GM23338 (cell line): Measurements from ENCODE around the gene BCAR3. TPM values are rescaled to one million over a fixed set of nuclear protein-coding genes. Genes with fewer than 3 reads are reported as not detected.

Experiments used
- ATAC-seq: fragments of 200-7000 bp; cut with Tn5 transposase; 3 replicates; pipeline ENCODE4 v1.9.1; 2020
- DNase-seq: peaks from one replicate; pipeline ENCODE4 v3.0.0-alpha.2; 2015; ENCODE audit warnings: low spot score
- H2AFZ ChIP-seq: fragments of 200-600 bp; sonication (generic); 2 replicates; pipeline ENCODE4 v1.8.0; 2016; ENCODE audit warnings: antibody characterized with exemption, mild to moderate bottlenecking, moderate library complexity
- H3F3A ChIP-seq: fragments of 200-600 bp; sonication (generic); replicated peaks from 2 replicates; pipeline ENCODE4 v1.8.0; 2017; ENCODE audit warnings: antibody characterized with exemption, mixed run types, low read depth
- H3K27ac ChIP-seq: fragments of 200-600 bp; sonication (generic); 2 replicates; pipeline ENCODE4 v1.6.1; 2016; ENCODE audit warnings: low read depth
- H3K27me3 ChIP-seq: fragments of 200-600 bp; sonication (generic); 2 replicates; pipeline ENCODE4 v1.8.0; 2016; ENCODE audit warnings: mild to moderate bottlenecking, mixed run types, moderate library complexity; ENCODE audit not compliant: insufficient read depth
- H3K36me3 ChIP-seq: fragments of 200-600 bp; sonication (generic); 2 replicates; pipeline ENCODE4 v1.8.0; 2016; ENCODE audit warnings: mild to moderate bottlenecking; ENCODE audit not compliant: insufficient read depth
- H3K4me1 ChIP-seq: fragments of 200-600 bp; sonication (generic); 2 replicates; pipeline ENCODE4 v1.8.0; 2016; ENCODE audit warnings: mild to moderate bottlenecking, moderate library complexity; ENCODE audit not compliant: insufficient read depth
- H3K4me2 ChIP-seq: fragments of 200-600 bp; sonication (generic); 2 replicates; pipeline ENCODE4 v1.7.1; 2017; ENCODE audit warnings: mixed run types
- H3K4me3 ChIP-seq: fragments of 200-600 bp; sonication (generic); 2 replicates; pipeline ENCODE4 v1.6.1; 2016; ENCODE audit warnings: mixed run types
- H3K79me2 ChIP-seq: fragments of 200-600 bp; sonication (generic); replicated peaks from 2 replicates; pipeline ENCODE4 v1.8.0; 2017; ENCODE audit warnings: mild to moderate bottlenecking; ENCODE audit not compliant: insufficient read depth
- H3K9me2 ChIP-seq: fragments of 200-600 bp; sonication (generic); 2 replicates; pipeline ENCODE4 v1.8.0; 2017; ENCODE audit not compliant: insufficient read depth
- H4K20me1 ChIP-seq: fragments of 200-600 bp; sonication (generic); replicated peaks from 2 replicates; pipeline ENCODE4 v1.8.0; 2017; ENCODE audit warnings: mild to moderate bottlenecking; ENCODE audit not compliant: insufficient read depth
- H3K27ac Mint-ChIP-seq: 2 replicates; pipeline ENCODE4 v1.8.0; 2020; ENCODE audit warnings: inconsistent platforms, mild to moderate bottlenecking, moderate library complexity, mixed read lengths
- H3K27me3 Mint-ChIP-seq: 3 replicates; pipeline ENCODE4 v1.8.0; 2022; ENCODE audit warnings: low read depth, mild to moderate bottlenecking, moderate library complexity, mixed read lengths, inconsistent platforms; ENCODE audit not compliant: insufficient read depth, poor library complexity
- H3K36me3 Mint-ChIP-seq: 3 replicates; pipeline ENCODE4 v1.8.0; 2021; ENCODE audit warnings: low read depth, mild to moderate bottlenecking, inconsistent platforms, moderate library complexity, mixed read lengths
- H3K4me1 Mint-ChIP-seq: 3 replicates; pipeline ENCODE4 v1.8.0; 2020; ENCODE audit warnings: mild to moderate bottlenecking, inconsistent platforms, mixed read lengths
- H3K4me3 Mint-ChIP-seq: 3 replicates; pipeline ENCODE4 v1.8.0; 2021; ENCODE audit warnings: moderate library complexity, mild to moderate bottlenecking, inconsistent platforms, mixed read lengths
- H3K9me3 Mint-ChIP-seq: 3 replicates; pipeline ENCODE4 v1.8.0; 2020; ENCODE audit warnings: moderate library complexity, mild to moderate bottlenecking, inconsistent platforms, mixed read lengths
- CREB1 ChIP-seq: fragments of 250-450 bp; sonication (Bioruptor Pico); IDR thresholded peaks from 2 replicates; pipeline ENCODE4 v1.5.0; 2020; ENCODE audit warnings: low read depth, mild to moderate bottlenecking, moderate library complexity
- EZH2phosphoT487 ChIP-seq: fragments of 200-600 bp; sonication (generic); IDR thresholded peaks from one replicate; pipeline ENCODE4 v1.8.1; 2018; ENCODE audit warnings: antibody characterized with exemption; ENCODE audit not compliant: unreplicated experiment
- NANOG ChIP-seq: IDR thresholded peaks from 2 replicates; pipeline ENCODE4 v1.6.1; 2016; ENCODE audit warnings: antibody characterized with exemption, borderline replicate concordance
- POLR2AphosphoS5 ChIP-seq: IDR thresholded peaks from 2 replicates; pipeline ENCODE4 v1.6.1; 2016; ENCODE audit warnings: antibody characterized with exemption, low read depth
- STAT1 ChIP-seq: IDR thresholded peaks from one replicate; pipeline ENCODE4 v1.6.1; 2016; ENCODE audit warnings: antibody characterized with exemption; ENCODE audit not compliant: unreplicated experiment
- ZNF331 ChIP-seq: fragments of 250-450 bp; sonication (Bioruptor Pico); IDR thresholded peaks from 2 replicates; pipeline ENCODE4 v1.5.0; 2020; ENCODE audit warnings: low read depth, mild to moderate bottlenecking, moderate library complexity
- polyA plus RNA-seq: library from polyadenylated mRNA; unstranded; fragments of >200 nt; fragmentation: Nextera tagmentation; extraction: Ambion mirVana; gene quantifications from 2 replicates; pipeline ENCODE4 v1.2.1, GENCODE V29; 2016
- total RNA-seq: library from RNA; depleted of rRNA; stranded (reverse); fragments of >200 nt; shearing (Covaris generic); gene quantifications from 2 replicates; pipeline ENCODE4 v1.2.3, GENCODE V29; 2014
- TF ChIP-seq, protein P1 (sequence below): fragments of 250-450 bp; sonication (Bioruptor Pico); IDR thresholded peaks from 2 replicates; pipeline ENCODE4 v1.5.0; 2020; ENCODE audit warnings: mild to moderate bottlenecking, moderate library complexity
- TF ChIP-seq, protein P2 (sequence below): IDR thresholded peaks from 2 replicates; pipeline ENCODE4 v1.6.1; 2016; ENCODE audit warnings: antibody characterized with exemption
- TF ChIP-seq, protein P3 (sequence below), 2 experiments: fragments of 200-600 bp in 1 of 2; sonication (generic) in 1 of 2; conservative IDR thresholded peaks; 2 replicates each; pipeline versions ENCODE4 v1.5.1 to v1.6.1; 2016 to 2017; ENCODE audit warnings: antibody characterized with exemption in 2 of 2, low read depth in 2 of 2, mild to moderate bottlenecking in 2 of 2, moderate library complexity in 1 of 2
- TF ChIP-seq, protein P4 (sequence below): IDR thresholded peaks from one replicate; pipeline ENCODE4 v1.6.1; 2018; ENCODE audit warnings: antibody characterized with exemption; ENCODE audit not compliant: unreplicated experiment

Gene BCAR3
- total and polyA plus RNA-seq, 2 experiments from 2014 or later = 5.5 to 9.7 TPM

DNA sequence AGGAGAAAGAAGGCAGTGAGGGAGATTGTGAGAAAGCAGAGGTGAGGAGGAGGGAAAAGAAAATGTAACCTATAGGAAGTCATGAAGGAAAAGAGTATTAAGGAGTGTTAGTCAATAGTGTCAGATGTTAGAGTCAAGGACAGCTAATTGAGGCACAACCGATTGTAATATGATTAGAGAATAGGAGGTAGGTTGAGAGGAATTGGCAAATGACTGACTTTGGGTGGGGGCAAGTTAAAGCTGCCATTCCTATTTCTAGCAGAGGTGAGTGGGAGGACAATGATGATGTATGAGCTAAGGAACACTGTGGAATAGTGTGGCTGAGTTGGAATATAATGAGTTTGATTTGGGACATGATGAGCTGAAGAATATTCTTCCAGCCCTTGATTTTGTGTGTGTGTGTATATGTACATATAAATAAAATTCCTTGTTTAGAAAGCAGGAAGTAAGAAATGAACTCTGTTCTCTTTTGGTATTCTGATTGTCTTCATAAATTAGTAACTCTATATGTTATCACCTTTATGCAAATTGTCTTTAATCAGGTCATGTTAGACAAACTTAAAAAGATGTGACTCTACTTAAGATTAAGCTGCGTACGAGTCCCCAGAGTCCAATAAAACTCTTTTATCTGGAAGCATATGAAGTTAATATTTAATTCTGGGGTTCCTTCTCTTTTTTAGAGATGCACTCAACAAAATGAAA, 135.3 kb downstream of the BCAR3 start (continued):
- TF ChIP-seq, protein P1, sequence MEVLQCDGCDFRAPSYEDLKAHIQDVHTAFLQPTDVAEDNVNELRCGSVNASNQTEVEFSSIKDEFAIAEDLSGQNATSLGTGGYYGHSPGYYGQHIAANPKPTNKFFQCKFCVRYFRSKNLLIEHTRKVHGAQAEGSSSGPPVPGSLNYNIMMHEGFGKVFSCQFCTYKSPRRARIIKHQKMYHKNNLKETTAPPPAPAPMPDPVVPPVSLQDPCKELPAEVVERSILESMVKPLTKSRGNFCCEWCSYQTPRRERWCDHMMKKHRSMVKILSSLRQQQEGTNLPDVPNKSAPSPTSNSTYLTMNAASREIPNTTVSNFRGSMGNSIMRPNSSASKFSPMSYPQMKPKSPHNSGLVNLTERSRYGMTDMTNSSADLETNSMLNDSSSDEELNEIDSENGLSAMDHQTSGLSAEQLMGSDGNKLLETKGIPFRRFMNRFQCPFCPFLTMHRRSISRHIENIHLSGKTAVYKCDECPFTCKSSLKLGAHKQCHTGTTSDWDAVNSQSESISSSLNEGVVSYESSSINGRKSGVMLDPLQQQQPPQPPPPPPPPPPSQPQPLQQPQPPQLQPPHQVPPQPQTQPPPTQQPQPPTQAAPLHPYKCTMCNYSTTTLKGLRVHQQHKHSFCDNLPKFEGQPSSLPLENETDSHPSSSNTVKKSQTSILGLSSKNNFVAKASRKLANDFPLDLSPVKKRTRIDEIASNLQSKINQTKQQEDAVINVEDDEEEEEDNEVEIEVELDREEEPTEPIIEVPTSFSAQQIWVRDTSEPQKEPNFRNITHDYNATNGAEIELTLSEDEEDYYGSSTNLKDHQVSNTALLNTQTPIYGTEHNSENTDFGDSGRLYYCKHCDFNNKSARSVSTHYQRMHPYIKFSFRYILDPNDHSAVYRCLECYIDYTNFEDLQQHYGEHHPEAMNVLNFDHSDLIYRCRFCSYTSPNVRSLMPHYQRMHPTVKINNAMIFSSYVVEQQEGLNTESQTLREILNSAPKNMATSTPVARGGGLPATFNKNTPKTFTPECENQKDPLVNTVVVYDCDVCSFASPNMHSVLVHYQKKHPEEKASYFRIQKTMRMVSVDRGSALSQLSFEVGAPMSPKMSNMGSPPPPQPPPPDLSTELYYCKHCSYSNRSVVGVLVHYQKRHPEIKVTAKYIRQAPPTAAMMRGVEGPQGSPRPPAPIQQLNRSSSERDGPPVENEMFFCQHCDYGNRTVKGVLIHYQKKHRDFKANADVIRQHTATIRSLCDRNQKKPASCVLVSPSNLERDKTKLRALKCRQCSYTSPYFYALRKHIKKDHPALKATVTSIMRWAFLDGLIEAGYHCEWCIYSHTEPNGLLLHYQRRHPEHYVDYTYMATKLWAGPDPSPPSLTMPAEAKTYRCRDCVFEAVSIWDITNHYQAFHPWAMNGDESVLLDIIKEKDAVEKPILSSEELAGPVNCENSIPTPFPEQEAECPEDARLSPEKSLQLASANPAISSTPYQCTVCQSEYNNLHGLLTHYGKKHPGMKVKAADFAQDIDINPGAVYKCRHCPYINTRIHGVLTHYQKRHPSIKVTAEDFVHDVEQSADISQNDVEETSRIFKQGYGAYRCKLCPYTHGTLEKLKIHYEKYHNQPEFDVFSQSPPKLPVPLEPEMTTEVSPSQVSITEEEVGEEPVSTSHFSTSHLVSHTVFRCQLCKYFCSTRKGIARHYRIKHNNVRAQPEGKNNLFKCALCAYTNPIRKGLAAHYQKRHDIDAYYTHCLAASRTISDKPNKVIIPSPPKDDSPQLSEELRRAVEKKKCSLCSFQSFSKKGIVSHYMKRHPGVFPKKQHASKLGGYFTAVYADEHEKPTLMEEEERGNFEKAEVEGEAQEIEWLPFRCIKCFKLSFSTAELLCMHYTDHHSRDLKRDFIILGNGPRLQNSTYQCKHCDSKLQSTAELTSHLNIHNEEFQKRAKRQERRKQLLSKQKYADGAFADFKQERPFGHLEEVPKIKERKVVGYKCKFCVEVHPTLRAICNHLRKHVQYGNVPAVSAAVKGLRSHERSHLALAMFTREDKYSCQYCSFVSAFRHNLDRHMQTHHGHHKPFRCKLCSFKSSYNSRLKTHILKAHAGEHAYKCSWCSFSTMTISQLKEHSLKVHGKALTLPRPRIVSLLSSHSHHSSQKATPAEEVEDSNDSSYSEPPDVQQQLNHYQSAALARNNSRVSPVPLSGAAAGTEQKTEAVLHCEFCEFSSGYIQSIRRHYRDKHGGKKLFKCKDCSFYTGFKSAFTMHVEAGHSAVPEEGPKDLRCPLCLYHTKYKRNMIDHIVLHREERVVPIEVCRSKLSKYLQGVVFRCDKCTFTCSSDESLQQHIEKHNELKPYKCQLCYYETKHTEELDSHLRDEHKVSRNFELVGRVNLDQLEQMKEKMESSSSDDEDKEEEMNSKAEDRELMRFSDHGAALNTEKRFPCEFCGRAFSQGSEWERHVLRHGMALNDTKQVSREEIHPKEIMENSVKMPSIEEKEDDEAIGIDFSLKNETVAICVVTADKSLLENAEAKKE (CRISPR knock-in tag) = no peak
- TF ChIP-seq, protein P2, sequence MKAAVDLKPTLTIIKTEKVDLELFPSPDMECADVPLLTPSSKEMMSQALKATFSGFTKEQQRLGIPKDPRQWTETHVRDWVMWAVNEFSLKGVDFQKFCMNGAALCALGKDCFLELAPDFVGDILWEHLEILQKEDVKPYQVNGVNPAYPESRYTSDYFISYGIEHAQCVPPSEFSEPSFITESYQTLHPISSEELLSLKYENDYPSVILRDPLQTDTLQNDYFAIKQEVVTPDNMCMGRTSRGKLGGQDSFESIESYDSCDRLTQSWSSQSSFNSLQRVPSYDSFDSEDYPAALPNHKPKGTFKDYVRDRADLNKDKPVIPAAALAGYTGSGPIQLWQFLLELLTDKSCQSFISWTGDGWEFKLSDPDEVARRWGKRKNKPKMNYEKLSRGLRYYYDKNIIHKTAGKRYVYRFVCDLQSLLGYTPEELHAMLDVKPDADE = no peak
- TF ChIP-seq STAT1 (no peak), ZNF331 (CRISPR knock-in tag) (no peak), NANOG (no peak)

DNA sequence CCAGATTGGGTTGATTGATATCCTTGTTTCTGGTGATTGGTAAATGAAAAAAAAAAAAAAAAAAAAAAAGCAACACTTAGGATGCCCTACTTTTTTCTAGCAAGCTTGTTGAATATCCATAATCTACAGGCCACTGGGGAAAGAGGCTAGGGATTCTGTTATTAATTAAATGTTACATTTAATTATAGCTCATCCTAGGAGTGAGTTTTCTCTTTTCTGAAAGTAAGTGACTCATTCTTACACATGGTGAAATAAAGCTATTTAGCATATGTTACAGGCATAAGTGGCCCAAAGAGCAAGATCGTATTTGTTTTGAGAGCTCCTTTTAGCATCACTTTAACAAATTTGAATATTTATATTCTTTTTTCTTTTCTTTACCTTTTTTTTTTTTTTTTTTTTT, 139.2 kb downstream of the BCAR3 start:
- no peak overlapping the region for H3K4me2 ChIP-seq
- H4K20me1 ChIP-seq = no peaks in the 10 kb centered on the region; the same call in 1 of the 2 replicates
- no peaks in the 10 kb centered on the region for H3K9me2 ChIP-seq
- no peak overlapping the region for H3K4me3 Mint-ChIP-seq
- no peaks in the 10 kb centered on the region for H3K9me3 Mint-ChIP-seq
- H3K4me3 ChIP-seq = no peak overlapping the region
- H3K4me1 Mint-ChIP-seq = peaks cover 13% of the 10 kb centered on the region
- H3F3A ChIP-seq = no peaks in the 10 kb centered on the region
- H2AFZ ChIP-seq = no peak overlapping the region
- no peak overlapping the region for H3K27ac Mint-ChIP-seq
- peaks cover 8% of the 10 kb centered on the region; the same call in 1 of the 2 replicates for H3K36me3 ChIP-seq
- H3K27me3 ChIP-seq = no peaks in the 10 kb centered on the region
- no peaks in the 10 kb centered on the region for H3K79me2 ChIP-seq
- peaks cover 19% of the 10 kb centered on the region; the same call in 2 of the 3 replicates for H3K36me3 Mint-ChIP-seq
- peaks cover 19% of the 10 kb centered on the region; the same call in 1 of the 2 replicates for H3K4me1 ChIP-seq
- DNase-seq (no peak), ATAC-seq (no peak; the same call in 2 of the 3 replicates)
- H3K27ac ChIP-seq = peak overlapping the region; percentile 32; the same call in 1 of the 2 replicates
- peaks cover under 1% of the 10 kb centered on the region for H3K27me3 Mint-ChIP-seq
- TF ChIP-seq CREB1 (no peak), EZH2phosphoT487 (no peak), POLR2AphosphoS5 (no peak), STAT1 (no peak)
- TF ChIP-seq, protein P3, sequence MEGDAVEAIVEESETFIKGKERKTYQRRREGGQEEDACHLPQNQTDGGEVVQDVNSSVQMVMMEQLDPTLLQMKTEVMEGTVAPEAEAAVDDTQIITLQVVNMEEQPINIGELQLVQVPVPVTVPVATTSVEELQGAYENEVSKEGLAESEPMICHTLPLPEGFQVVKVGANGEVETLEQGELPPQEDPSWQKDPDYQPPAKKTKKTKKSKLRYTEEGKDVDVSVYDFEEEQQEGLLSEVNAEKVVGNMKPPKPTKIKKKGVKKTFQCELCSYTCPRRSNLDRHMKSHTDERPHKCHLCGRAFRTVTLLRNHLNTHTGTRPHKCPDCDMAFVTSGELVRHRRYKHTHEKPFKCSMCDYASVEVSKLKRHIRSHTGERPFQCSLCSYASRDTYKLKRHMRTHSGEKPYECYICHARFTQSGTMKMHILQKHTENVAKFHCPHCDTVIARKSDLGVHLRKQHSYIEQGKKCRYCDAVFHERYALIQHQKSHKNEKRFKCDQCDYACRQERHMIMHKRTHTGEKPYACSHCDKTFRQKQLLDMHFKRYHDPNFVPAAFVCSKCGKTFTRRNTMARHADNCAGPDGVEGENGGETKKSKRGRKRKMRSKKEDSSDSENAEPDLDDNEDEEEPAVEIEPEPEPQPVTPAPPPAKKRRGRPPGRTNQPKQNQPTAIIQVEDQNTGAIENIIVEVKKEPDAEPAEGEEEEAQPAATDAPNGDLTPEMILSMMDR (conservative IDR thresholded peaks at IDR 0.05; ENCODE audit: low read depth in 2 of 2) = no peak
- TF ChIP-seq, protein P2 = no peak
- TF ChIP-seq, protein P4, sequence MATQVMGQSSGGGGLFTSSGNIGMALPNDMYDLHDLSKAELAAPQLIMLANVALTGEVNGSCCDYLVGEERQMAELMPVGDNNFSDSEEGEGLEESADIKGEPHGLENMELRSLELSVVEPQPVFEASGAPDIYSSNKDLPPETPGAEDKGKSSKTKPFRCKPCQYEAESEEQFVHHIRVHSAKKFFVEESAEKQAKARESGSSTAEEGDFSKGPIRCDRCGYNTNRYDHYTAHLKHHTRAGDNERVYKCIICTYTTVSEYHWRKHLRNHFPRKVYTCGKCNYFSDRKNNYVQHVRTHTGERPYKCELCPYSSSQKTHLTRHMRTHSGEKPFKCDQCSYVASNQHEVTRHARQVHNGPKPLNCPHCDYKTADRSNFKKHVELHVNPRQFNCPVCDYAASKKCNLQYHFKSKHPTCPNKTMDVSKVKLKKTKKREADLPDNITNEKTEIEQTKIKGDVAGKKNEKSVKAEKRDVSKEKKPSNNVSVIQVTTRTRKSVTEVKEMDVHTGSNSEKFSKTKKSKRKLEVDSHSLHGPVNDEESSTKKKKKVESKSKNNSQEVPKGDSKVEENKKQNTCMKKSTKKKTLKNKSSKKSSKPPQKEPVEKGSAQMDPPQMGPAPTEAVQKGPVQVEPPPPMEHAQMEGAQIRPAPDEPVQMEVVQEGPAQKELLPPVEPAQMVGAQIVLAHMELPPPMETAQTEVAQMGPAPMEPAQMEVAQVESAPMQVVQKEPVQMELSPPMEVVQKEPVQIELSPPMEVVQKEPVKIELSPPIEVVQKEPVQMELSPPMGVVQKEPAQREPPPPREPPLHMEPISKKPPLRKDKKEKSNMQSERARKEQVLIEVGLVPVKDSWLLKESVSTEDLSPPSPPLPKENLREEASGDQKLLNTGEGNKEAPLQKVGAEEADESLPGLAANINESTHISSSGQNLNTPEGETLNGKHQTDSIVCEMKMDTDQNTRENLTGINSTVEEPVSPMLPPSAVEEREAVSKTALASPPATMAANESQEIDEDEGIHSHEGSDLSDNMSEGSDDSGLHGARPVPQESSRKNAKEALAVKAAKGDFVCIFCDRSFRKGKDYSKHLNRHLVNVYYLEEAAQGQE = no peak
